C4-2B (cell line): ENCODE data around the gene GPC5.

Experiments used
- CTCF ChIP-seq: fragments of 450-650 bp; conservative IDR thresholded peaks from 2 replicates; pipeline ENCODE4 v1.5.1; 2017; ENCODE audit warnings: mild to moderate bottlenecking
- ZFX ChIP-seq: fragments of 450-650 bp; IDR thresholded peaks from 2 replicates; pipeline ENCODE4 v1.6.1; 2017

GRCh38 chr13:91572439-91572838, 174.0 kb downstream of the GPC5 start:
- TF ChIP-seq CTCF (no peak), ZFX (no peak)
